Measurements from ENCODE around the gene MBD3L2. TPM values are rescaled to one million over a fixed set of nuclear protein-coding genes. Genes with fewer than 3 reads are reported as not detected.

Gene MBD3L2
- total and polyA plus RNA-seq, 4 donors, result not detected

GRCh38 chr19:7078008-7078407, 28.9 kb downstream of the MBD3L2 start:
- Histone ChIP-seq H3K9me3 (ENCODE audit: control insufficient read depth in 4 of 4, insufficient read depth in 3 of 4, low read length in 3 of 4) (peaks cover 27 to 52% (median 46%) of the 10 kb centered on the region in 4 donors), H3K9ac (ENCODE audit: insufficient read depth in 1 of 2, low read length in 2 of 2) (no peak overlapping the region), H3K36me3 (ENCODE audit: control insufficient read depth in 4 of 4, insufficient read depth in 4 of 4, low read length in 4 of 4) (peaks cover 62 to 89% (median 78%) of the 10 kb centered on the region in 4 donors), H3K27ac (ENCODE audit: low read depth in 1 of 2, low read length in 1 of 2) (no peak overlapping the region), H3K27me3 (ENCODE audit: control insufficient read depth in 3 of 3, insufficient read depth in 3 of 3, low read length in 2 of 3) (no peaks in the 10 kb centered on the region), H3K4me3 (no peak overlapping the region), H3K4me1 (ENCODE audit: control insufficient read depth in 5 of 5, insufficient read depth in 5 of 5, low read length in 5 of 5) (peaks cover 0 to 2% (median 0%) of the 10 kb centered on the region in 5 donors)
- DNase-seq (no peak), ATAC-seq (ENCODE audit: insufficient read depth, low FRiP score) (no peak)
- TF ChIP-seq, protein P1, sequence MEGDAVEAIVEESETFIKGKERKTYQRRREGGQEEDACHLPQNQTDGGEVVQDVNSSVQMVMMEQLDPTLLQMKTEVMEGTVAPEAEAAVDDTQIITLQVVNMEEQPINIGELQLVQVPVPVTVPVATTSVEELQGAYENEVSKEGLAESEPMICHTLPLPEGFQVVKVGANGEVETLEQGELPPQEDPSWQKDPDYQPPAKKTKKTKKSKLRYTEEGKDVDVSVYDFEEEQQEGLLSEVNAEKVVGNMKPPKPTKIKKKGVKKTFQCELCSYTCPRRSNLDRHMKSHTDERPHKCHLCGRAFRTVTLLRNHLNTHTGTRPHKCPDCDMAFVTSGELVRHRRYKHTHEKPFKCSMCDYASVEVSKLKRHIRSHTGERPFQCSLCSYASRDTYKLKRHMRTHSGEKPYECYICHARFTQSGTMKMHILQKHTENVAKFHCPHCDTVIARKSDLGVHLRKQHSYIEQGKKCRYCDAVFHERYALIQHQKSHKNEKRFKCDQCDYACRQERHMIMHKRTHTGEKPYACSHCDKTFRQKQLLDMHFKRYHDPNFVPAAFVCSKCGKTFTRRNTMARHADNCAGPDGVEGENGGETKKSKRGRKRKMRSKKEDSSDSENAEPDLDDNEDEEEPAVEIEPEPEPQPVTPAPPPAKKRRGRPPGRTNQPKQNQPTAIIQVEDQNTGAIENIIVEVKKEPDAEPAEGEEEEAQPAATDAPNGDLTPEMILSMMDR (IDR thresholded peaks at IDR 0.05; ENCODE audit: control extremely low read depth, extremely low read depth), result no peak
- 97 to 99% methylated on average over 2 of the region's 2 CpGs for WGBS, 2 donors

GRCh38 chr19:7083076-7083956, 34.2 kb downstream of the MBD3L2 start:
- no peak overlapping the region for H3K27ac ChIP-seq (ENCODE audit: low read depth in 1 of 2, low read length in 1 of 2)
- H3K36me3 ChIP-seq (ENCODE audit: control insufficient read depth in 4 of 4, insufficient read depth in 4 of 4, low read length in 4 of 4), result peaks cover 37 to 68% (median 60%) of the 10 kb centered on the region in 4 donors
- no peaks in the 10 kb centered on the region for H3K4me1 ChIP-seq (ENCODE audit: control insufficient read depth in 5 of 5, insufficient read depth in 5 of 5, low read length in 5 of 5)
- DNase-seq, result no peak
- ATAC-seq (ENCODE audit: insufficient read depth, low FRiP score), result no peak
- no peak overlapping the region for H3K9ac ChIP-seq (ENCODE audit: insufficient read depth in 1 of 2, low read length in 2 of 2)
- no peaks in the 10 kb centered on the region for H3K27me3 ChIP-seq (ENCODE audit: control insufficient read depth in 3 of 3, insufficient read depth in 3 of 3, low read length in 2 of 3)
- 98% methylated on average over 15 of the region's 15 CpGs for WGBS, 2 donors
- H3K9me3 ChIP-seq (ENCODE audit: control insufficient read depth in 4 of 4, insufficient read depth in 3 of 4, low read length in 3 of 4), result peaks cover 41 to 73% (median 66%) of the 10 kb centered on the region in 4 donors
- TF ChIP-seq, protein P1 (IDR thresholded peaks at IDR 0.05; ENCODE audit: control extremely low read depth, extremely low read depth), result no peak
- H3K4me3 ChIP-seq, result no peak overlapping the region

DNA sequence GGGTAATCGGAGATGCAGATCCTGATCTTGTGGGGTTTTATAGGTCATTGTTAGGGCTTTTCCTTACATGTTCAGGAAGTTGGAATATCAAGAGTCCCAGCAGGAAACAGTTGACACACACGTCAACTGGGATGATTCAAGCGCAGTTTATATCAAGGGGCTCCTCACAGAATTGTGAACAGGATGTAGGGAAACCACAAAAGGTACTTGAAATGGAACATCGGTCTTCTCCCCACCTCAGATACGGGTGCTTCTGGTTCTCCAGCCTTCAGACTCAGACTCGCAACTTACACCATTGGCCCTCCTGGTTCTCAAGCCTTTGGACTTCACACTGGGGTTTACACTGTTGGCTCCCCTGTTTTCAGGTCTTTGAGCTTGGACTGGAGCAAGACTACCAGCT, 39.9 kb downstream of the MBD3L2 start:
- peaks cover 10 to 49% (median 37%) of the 10 kb centered on the region in 4 donors for H3K9me3 ChIP-seq (ENCODE audit: control insufficient read depth in 4 of 4, insufficient read depth in 3 of 4, low read length in 3 of 4)
- ATAC-seq (ENCODE audit: insufficient read depth, low FRiP score) (no peak), DNase-seq (no peak)
- H3K36me3 ChIP-seq (ENCODE audit: control insufficient read depth in 4 of 4, insufficient read depth in 4 of 4, low read length in 4 of 4), result peaks cover 3 to 22% (median 11%) of the 10 kb centered on the region in 4 donors
- no peak overlapping the region for H3K27ac ChIP-seq (ENCODE audit: low read depth in 1 of 2, low read length in 1 of 2)
- H3K4me3 ChIP-seq, result no peak overlapping the region
- no peaks in the 10 kb centered on the region for H3K4me1 ChIP-seq (ENCODE audit: control insufficient read depth in 5 of 5, insufficient read depth in 5 of 5, low read length in 5 of 5)
- no peak overlapping the region for H3K9ac ChIP-seq (ENCODE audit: insufficient read depth in 1 of 2, low read length in 2 of 2)
- TF ChIP-seq, protein P1 (IDR thresholded peaks at IDR 0.05; ENCODE audit: control extremely low read depth, extremely low read depth), result no peak
- 87 to 92% methylated on average over 6 of the region's 6 CpGs for WGBS, 2 donors
- H3K27me3 ChIP-seq (ENCODE audit: control insufficient read depth in 3 of 3, insufficient read depth in 3 of 3, low read length in 2 of 3), result no peaks in the 10 kb centered on the region

Measured in lung (tissue), 12 donors.